MM.1S (cell line): ENCODE measurements around the gene RAB12.
"Not testable (repeated sequence)": the region's sequence is repeated elsewhere in the genome, so short reads cannot be mapped to it uniquely, and the experiment has no call there.

Experiments
- DNase-seq: peaks from one replicate; pipeline ENCODE4 v3.0.0-alpha.2; 2015
- H2AFZ ChIP-seq: fragments of 300-600 bp; sonication (generic); 2 replicates; pipeline ENCODE4 v1.6.0; 2016; ENCODE audit warnings: antibody characterized with exemption, low read length
- H3F3A ChIP-seq: fragments of 300-600 bp; sonication (generic); 2 replicates; pipeline ENCODE4 v1.6.1; 2016; ENCODE audit warnings: mild to moderate bottlenecking, antibody characterized with exemption, low read length, moderate library complexity, mixed read lengths; ENCODE audit not compliant: insufficient read depth
- H3K27ac ChIP-seq: fragments of 300-600 bp; sonication (generic); 2 replicates; pipeline ENCODE4 v1.5.1; 2016; ENCODE audit warnings: mild to moderate bottlenecking, low read length
- H3K27me3 ChIP-seq: fragments of 300-600 bp; sonication (generic); replicated peaks from 2 replicates; pipeline ENCODE4 v1.6.0; 2016; ENCODE audit warnings: low read length; ENCODE audit not compliant: insufficient read depth
- H3K36me3 ChIP-seq: fragments of 300-600 bp; sonication (generic); replicated peaks from 2 replicates; pipeline ENCODE4 v1.6.1; 2016; ENCODE audit warnings: mild to moderate bottlenecking, low read length, mixed read lengths; ENCODE audit not compliant: insufficient read depth
- H3K4me1 ChIP-seq: fragments of 300-600 bp; sonication (generic); 2 replicates; pipeline ENCODE4 v1.6.1; 2016; ENCODE audit warnings: low read length, mixed read lengths
- H3K4me2 ChIP-seq: fragments of 300-600 bp; sonication (generic); 2 replicates; pipeline ENCODE4 v1.6.0; 2016; ENCODE audit warnings: low read depth, low read length
- H3K4me3 ChIP-seq: fragments of 300-600 bp; sonication (generic); 2 replicates; pipeline ENCODE4 v1.5.1; 2016; ENCODE audit warnings: low read length, mixed read lengths
- H3K79me2 ChIP-seq: fragments of 300-600 bp; sonication (generic); 2 replicates; pipeline ENCODE4 v1.6.1; 2016; ENCODE audit warnings: mixed run types, low read length, mixed read lengths
- H3K9ac ChIP-seq: fragments of 300-600 bp; sonication (generic); 2 replicates; pipeline ENCODE4 v1.6.1; 2016; ENCODE audit warnings: low read length, mixed read lengths
- H3K9me2 ChIP-seq: fragments of 300-600 bp; sonication (generic); replicated peaks from 2 replicates; pipeline ENCODE4 v1.6.1; 2016; ENCODE audit warnings: mild to moderate bottlenecking, low read length, mixed read lengths; ENCODE audit not compliant: insufficient read depth
- H3K9me3 ChIP-seq: fragments of 300-600 bp; sonication (generic); replicated peaks from 2 replicates; pipeline ENCODE4 v1.6.1; 2016; ENCODE audit warnings: mild to moderate bottlenecking, low read length, mixed read lengths; ENCODE audit not compliant: insufficient read depth
- H4K20me1 ChIP-seq: fragments of 300-600 bp; sonication (generic); 2 replicates; pipeline ENCODE4 v1.6.1; 2016; ENCODE audit warnings: mild to moderate bottlenecking, low read length, moderate library complexity, mixed read lengths; ENCODE audit not compliant: insufficient read depth
- CTCF ChIP-seq: fragments of 300-600 bp; sonication (generic); IDR thresholded peaks from 2 replicates; pipeline ENCODE4 v1.5.1; 2016; ENCODE audit warnings: antibody characterized with exemption, low read length, mixed read lengths
- EZH2 ChIP-seq: fragments of 300-600 bp; sonication (generic); optimal IDR thresholded peaks from 2 replicates; pipeline ENCODE3; 2017; ENCODE audit warnings: low read depth, mild to moderate bottlenecking, antibody characterized with exemption, low read length, mixed read lengths
- EZH2phosphoT487 ChIP-seq: fragments of 300-600 bp; sonication (generic); IDR thresholded peaks from 2 replicates; pipeline ENCODE4 v1.6.1; 2018; ENCODE audit warnings: antibody characterized with exemption, low read length

The RAB12 gene

DNA sequence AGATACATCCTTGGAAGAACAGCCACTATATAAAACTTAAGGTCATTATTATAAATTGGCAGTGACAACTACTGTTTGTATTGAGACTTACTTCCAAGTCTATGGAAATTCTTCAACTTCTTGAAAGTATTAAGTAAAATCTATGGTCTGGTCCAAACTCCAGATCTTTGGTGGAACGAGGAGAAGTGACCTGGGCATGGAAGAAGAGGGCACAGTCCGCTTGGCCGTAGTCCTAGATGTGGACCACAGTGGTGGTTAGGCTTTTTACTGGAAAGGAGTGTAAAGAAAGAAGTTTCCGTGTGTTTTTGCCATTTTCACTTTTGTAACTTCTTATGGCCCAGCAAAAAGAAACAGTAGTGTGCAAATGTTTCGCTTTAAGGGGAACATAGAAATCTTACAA, 9.8 kb downstream of the RAB12 start:
- peaks cover 91% of the 10 kb centered on the region for H3K79me2 ChIP-seq
- H3K9me3 ChIP-seq: no peaks in the 10 kb centered on the region
- H3K27me3 ChIP-seq: no peaks in the 10 kb centered on the region
- no peak for DNase-seq
- no peak overlapping the region for H2AFZ ChIP-seq
- peaks cover 9% of the 10 kb centered on the region for H3K4me1 ChIP-seq
- peaks cover 6% of the 10 kb centered on the region; the same call in 1 of the 2 replicates for H3K36me3 ChIP-seq
- H4K20me1 ChIP-seq: no peaks in the 10 kb centered on the region; the same call in 1 of the 2 replicates
- no peak overlapping the region for H3K4me2 ChIP-seq
- no peak overlapping the region for H3K4me3 ChIP-seq
- no peaks in the 10 kb centered on the region for H3K9me2 ChIP-seq
- peaks cover 5% of the 10 kb centered on the region; the same call in 1 of the 2 replicates for H3F3A ChIP-seq
- H3K9ac ChIP-seq: no peak overlapping the region
- TF ChIP-seq CTCF: no peak
- TF ChIP-seq EZH2phosphoT487: no peak
- no peak for TF ChIP-seq EZH2
- no peak overlapping the region for H3K27ac ChIP-seq

DNA sequence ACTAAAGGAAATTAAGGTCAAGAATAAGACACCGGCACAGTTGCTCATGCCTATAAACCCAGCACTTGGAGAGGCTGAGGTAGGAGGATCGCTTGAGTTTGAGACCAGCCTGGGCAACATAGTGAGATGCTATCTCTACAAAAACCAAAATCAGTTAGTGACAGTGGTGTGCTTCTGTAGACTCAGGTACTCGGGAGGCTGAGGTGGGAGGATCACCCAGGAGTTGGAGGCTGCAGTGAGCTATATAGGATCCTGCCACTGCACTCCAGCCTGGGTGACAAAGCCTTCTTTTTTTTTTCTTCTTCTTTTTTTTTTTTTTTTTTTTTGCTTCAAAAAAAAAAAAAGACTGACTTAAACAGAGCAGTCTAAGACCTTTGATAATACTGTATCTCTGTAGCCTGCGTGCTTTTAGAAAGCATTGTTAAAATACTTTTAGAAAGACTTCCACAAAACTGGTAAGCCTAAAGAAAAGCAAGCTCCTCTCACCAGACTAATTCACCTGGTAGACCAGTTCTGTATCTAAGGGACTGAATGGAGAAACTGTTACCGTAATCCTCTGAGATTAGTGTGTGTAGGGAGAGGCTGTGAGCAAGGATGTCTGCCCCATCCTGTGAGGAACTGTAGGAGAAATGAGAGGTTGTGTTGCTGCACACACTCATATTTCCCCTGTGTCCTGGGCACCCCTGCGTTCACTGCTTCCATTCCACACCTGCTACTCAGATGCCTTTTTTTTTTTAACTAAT, 10.8 kb downstream of the RAB12 start:
- H3K9me2 ChIP-seq: no peaks in the 10 kb centered on the region
- H3K9ac ChIP-seq: no peak overlapping the region
- H4K20me1 ChIP-seq: no peaks in the 10 kb centered on the region; the same call in 1 of the 2 replicates
- H3K4me1 ChIP-seq: peaks cover 11% of the 10 kb centered on the region
- no peak for DNase-seq
- H2AFZ ChIP-seq: no peak overlapping the region
- H3K4me3 ChIP-seq: no peak overlapping the region
- H3K79me2 ChIP-seq: peaks cover 92% of the 10 kb centered on the region
- H3K27ac ChIP-seq: no peak overlapping the region
- peaks cover 6% of the 10 kb centered on the region; the same call in 1 of the 2 replicates for H3K36me3 ChIP-seq
- H3K4me2 ChIP-seq: no peak overlapping the region
- no peaks in the 10 kb centered on the region for H3K9me3 ChIP-seq
- peaks cover 5% of the 10 kb centered on the region; the same call in 1 of the 2 replicates for H3F3A ChIP-seq
- H3K27me3 ChIP-seq: no peaks in the 10 kb centered on the region
- TF ChIP-seq EZH2 (no peak), EZH2phosphoT487 (no peak), CTCF (no peak)

- peaks cover 92% of the 10 kb centered on the region for H3K79me2 ChIP-seq
- H3F3A ChIP-seq: peaks cover 5% of the 10 kb centered on the region; the same call in 1 of the 2 replicates
- TF ChIP-seq EZH2 (no peak), EZH2phosphoT487 (no peak), CTCF (no peak)
- H3K9me3 ChIP-seq: no peaks in the 10 kb centered on the region
- H3K4me2 ChIP-seq: no peak overlapping the region
- H3K4me3 ChIP-seq: no peak overlapping the region
- peaks cover 11% of the 10 kb centered on the region for H3K4me1 ChIP-seq
- H3K27ac ChIP-seq: no peak overlapping the region
- H4K20me1 ChIP-seq: no peaks in the 10 kb centered on the region; the same call in 1 of the 2 replicates
- DNase-seq: no peak
- no peaks in the 10 kb centered on the region for H3K9me2 ChIP-seq
- H3K27me3 ChIP-seq: no peaks in the 10 kb centered on the region
- peaks cover 8% of the 10 kb centered on the region; the same call in 1 of the 2 replicates for H3K36me3 ChIP-seq
- H2AFZ ChIP-seq: no peak overlapping the region
- H3K9ac ChIP-seq: no peak overlapping the region
Observed at GRCh38 chr18:8620845-8621244, 11.6 kb downstream of the RAB12 start.

GRCh38 chr18:8622625-8623024, 13.4 kb downstream of the RAB12 start:
- not testable (repeated sequence) for H3K4me2 ChIP-seq, H3K9ac ChIP-seq, H3K4me3 ChIP-seq, H3K9me3 ChIP-seq, H3K27me3 ChIP-seq, H3F3A ChIP-seq, H3K27ac ChIP-seq, H3K36me3 ChIP-seq, DNase-seq, H2AFZ ChIP-seq, H4K20me1 ChIP-seq, H3K9me2 ChIP-seq
- Histone ChIP-seq H3K4me1 (peaks cover 11% of the 10 kb centered on the region), H3K79me2 (peaks cover 92% of the 10 kb centered on the region)
